Colon (tissue), 2 donors: ENCODE results near the gene B9D1.

Source experiments
- FAIRE-seq: peaks from 2 replicates; lab custom pipeline; 2012; peaks lifted over from hg19 to GRCh38; lab: Jason Lieb, UNC
- donor health status: control.
- donor health status: control.

The B9D1 gene

GRCh38 chr17:19337712-19338023 is 24.9 kb downstream of the B9D1 start:
- FAIRE-seq, result no peak

GRCh38 chr17:19336938-19337711 is 25.4 kb downstream of the B9D1 start:
- no peak for FAIRE-seq

GRCh38 chr17:19335951-19336631 is 26.4 kb downstream of the B9D1 start:
- no peak for FAIRE-seq

- FAIRE-seq, result no peak
Measured at GRCh38 chr17:19334331-19334730, 28.2 kb downstream of the B9D1 start.

- no peak for FAIRE-seq
Measured at GRCh38 chr17:19333736-19334290, 28.7 kb downstream of the B9D1 start.

GRCh38 chr17:19333132-19333440 is 29.4 kb downstream of the B9D1 start:
- FAIRE-seq, result no peak

- FAIRE-seq, result no peak
Measured at GRCh38 chr17:19332371-19333131, 30.0 kb downstream of the B9D1 start.

- no peak for FAIRE-seq
Measured at GRCh38 chr17:19331543-19332245, 30.8 kb downstream of the B9D1 start.

GRCh38 chr17:19331134-19331533 is 31.4 kb downstream of the B9D1 start:
- no peak for FAIRE-seq

- no peak for FAIRE-seq
Measured at GRCh38 chr17:19330271-19330670, 32.3 kb downstream of the B9D1 start.

- FAIRE-seq, result no peak
Measured at GRCh38 chr17:19329839-19330238, 32.7 kb downstream of the B9D1 start.

- no peak for FAIRE-seq
Measured at GRCh38 chr17:19329136-19329535, 33.4 kb downstream of the B9D1 start.

GRCh38 chr17:19328441-19329061 is 34.0 kb downstream of the B9D1 start:
- no peak for FAIRE-seq

GRCh38 chr17:19327031-19327783 is 35.3 kb downstream of the B9D1 start:
- FAIRE-seq, result no peak

GRCh38 chr17:19325542-19325941 is 37.0 kb downstream of the B9D1 start:
- no peak for FAIRE-seq

- no peak for FAIRE-seq
Measured at GRCh38 chr17:19322861-19323260, 39.7 kb downstream of the B9D1 start.

GRCh38 chr17:19322129-19322505 is 40.4 kb downstream of the B9D1 start:
- no peak for FAIRE-seq

- FAIRE-seq, result no peak
Measured at GRCh38 chr17:19321481-19322128, 40.9 kb downstream of the B9D1 start.

GRCh38 chr17:19320876-19321275 is 41.6 kb downstream of the B9D1 start:
- FAIRE-seq, result no peak

- no peak for FAIRE-seq
Measured at GRCh38 chr17:19319771-19320505, 42.6 kb downstream of the B9D1 start.
